NCI-H446 treated with DMSO at 0.1 percent for 48 hours (cell line): ENCODE results near the gene IL1RAPL2.
A peak's percentile ranks its signal among the peaks of the same experiment; 100 is the strongest.
"Not testable (repeated sequence)": the region's sequence is repeated elsewhere in the genome, so short reads cannot be mapped to it uniquely, and the experiment has no call there.

Source experiments
- DNase-seq: peaks from one replicate; lab custom pipeline; 2025; lab: John Stamatoyannopoulos, UW

Gene IL1RAPL2

GRCh38 chrX:104854188-104854587 lies 288.2 kb downstream of the IL1RAPL2 start:
- no peak for DNase-seq

GRCh38 chrX:104854790-104855340 lies 288.9 kb downstream of the IL1RAPL2 start:
- DNase-seq, result no peak

GRCh38 chrX:104863466-104863865 lies 297.5 kb downstream of the IL1RAPL2 start:
- no peak for DNase-seq

- no peak for DNase-seq
Observed at GRCh38 chrX:104864296-104864695, 298.3 kb downstream of the IL1RAPL2 start.

DNA sequence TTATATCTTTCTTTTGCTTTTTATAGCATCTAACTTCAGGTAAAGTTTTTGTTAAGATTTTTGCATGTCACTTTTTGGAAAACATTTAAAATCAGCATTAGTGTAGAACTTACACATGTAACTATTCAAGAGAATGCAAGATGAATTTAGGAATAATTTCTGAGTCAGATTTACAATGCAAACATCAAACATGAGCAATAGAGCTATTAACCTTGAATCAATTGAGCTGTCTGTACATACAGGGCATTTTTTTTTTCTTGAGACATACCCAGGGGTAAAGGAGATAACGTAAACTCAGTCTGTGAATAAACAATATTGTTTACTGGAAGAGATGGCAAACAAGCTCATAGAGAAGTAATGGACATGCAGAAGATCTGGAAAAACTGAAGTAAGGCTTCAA lies 311.5 kb downstream of the IL1RAPL2 start:
- DNase-seq, result no peak

DNA sequence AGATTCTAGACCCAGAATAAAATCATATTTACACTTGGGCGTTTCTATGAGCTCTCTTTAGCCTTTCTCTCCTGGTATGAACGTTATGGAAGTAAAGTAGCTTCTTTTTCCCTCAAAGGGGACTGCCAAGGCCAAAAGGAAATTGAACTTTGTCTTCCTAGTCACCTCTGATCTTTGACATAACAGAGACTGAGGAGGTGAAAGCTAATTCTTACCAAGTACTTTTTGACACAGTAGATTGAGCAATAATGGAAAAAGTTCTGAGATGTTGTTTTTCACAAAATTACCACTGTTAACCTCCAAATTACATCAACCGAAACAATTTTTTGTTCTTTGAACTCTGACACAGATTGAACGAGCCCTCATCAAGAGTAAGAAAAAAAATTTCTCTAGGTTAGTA lies 336.1 kb downstream of the IL1RAPL2 start:
- no peak for DNase-seq

DNA sequence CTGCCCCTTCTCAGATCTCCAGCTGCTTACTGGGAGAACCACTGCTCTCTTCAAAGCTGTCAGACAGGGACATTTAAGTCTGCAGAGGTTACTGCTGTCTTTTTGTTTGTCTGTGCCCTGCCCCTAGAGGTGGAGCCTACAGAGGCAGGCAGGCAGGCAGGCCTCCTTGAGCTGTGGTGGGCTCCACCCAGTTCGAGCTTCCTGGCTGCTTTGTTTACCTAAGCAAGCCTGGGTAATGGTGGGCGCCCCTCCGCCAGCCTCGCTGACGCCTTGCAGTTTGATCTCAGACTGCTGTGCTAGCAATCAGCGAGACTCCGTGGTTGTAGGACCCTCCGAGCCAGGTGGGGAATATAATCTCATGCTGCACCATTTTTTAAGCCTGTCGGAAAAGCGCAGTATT lies 343.7 kb downstream of the IL1RAPL2 start:
- DNase-seq, result not testable (repeated sequence)

DNA sequence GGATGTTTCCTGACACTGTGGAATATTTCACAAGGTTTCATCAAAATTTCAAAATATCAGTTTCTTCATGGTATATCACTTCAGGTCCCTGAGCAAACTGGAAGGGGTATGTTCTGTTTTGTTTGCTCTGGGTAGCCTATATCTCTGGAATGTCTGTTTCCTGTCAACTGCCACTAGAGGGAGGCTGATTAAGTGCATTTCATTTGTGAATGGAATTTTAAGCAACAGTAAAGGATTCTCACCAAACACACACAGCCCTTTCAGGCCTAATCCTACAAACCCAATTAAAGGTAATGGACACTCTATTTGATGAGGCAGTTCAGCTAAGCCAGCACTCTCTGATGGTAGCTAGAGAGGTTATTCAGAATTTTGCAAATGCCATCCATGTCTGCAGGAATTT lies 347.3 kb downstream of the IL1RAPL2 start:
- peak; percentile 2 for DNase-seq

DNA sequence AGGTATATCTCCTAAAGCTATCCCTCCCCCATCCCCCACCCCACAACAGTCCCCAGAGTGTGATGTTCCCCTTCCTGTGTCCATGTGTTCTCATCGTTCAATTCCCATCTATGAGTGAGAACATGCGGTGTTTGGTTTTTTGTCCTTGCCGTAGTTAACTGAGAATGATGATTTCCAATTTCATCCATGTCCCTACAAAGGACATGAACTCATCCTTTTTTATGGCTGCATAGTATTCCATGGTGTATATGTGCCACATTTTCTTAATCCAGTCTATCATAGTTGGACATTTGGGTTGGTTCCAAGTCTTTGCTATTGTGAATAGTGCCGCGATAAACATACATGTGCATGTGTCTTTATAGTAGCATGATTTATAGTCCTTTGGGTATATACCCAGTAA lies 348.7 kb downstream of the IL1RAPL2 start:
- not testable (repeated sequence) for DNase-seq

GRCh38 chrX:104918122-104918521 lies 352.1 kb downstream of the IL1RAPL2 start:
- DNase-seq, result no peak

DNA sequence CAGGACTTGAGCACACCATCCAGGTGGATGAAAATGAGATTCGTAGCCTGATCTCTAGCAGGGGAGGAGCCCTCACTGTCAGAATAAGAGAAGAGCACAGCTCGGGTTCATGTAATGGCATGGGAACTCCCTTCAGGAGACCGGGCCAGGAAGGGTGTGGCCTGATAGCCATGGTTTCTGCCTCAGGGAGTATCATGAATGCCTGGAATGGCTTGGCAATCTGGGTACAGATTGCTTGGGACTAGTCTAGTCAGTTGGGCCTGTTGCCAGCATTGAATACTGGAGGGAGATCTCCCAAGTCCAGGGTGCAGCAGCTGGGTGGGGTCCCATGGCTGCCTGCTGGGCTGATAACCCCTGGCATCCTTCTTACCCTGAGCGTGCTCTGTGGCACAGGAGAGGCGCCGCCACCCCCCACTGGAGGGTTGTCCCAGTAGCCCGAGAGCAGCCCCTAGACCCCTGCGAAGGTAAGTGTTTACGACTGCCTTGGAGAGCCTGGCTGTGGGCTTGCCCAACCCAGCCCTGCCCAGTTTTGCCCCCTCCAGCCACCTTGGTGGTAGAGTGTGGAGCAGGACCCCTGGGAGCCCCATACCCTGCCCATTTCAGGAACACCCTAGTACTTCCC lies 355.7 kb downstream of the IL1RAPL2 start:
- peak; percentile 31 for DNase-seq

DNA sequence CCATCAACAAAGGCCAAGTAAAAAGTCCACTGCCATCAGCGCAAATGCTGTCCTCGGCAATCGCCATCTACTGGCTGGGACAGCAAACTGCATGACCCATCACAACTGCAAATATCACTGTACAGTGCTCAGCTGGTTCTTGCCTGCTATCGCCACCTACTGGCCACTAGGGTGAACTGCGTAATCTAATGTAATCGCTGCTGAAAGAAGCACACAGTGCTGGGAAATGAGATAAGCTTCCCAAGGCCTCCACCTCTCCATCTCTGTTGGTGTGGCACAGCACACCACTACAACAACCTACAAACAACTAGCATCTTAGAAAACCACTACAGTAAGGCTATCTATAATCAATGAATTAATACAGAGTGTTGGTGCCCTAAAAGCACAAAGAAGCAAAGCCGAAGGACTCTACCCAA lies 356.2 kb downstream of the IL1RAPL2 start:
- peak; percentile 37 for DNase-seq

DNA sequence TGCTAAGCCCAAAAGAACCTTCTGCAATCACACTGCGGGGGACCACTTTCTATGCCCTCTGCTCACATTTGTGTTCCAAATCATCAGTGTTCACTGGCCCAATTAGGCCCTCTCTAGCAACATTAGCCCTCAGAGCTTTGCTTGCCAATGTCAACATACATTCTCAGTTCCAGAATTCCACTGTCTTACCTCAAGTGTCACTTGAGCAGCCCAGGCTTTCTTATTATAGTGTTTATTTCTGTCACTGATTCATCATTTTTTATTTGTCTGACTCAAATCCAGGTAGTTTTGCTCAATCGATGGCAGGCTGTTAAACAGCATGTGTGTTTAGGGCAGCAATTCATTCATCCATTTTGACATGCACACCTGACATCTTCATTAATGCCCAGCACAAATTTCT lies 363.3 kb downstream of the IL1RAPL2 start:
- DNase-seq, result no peak

GRCh38 chrX:104935581-104935980 lies 369.6 kb downstream of the IL1RAPL2 start:
- DNase-seq, result no peak

- no peak for DNase-seq
Observed at GRCh38 chrX:104953251-104953650, 387.3 kb downstream of the IL1RAPL2 start.

GRCh38 chrX:104961926-104962325 lies 395.9 kb downstream of the IL1RAPL2 start:
- no peak for DNase-seq

DNA sequence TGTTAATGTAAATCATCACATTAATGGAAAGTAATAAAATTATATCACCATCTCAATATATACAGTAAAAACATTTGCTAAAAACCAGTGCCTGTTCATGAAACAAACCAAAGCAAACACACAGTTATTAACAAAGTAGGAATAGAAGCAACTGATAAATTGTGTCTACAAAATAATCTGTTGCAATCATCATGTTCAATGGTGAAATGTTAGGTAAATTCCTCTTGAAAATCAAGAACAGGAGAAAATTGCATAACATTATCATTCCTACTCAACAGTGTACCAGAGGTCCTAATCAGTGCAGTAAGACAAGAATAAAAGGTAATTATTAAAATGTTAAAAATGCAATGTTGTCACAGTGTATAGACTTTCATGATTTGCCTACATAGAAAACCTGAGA lies 402.2 kb downstream of the IL1RAPL2 start:
- DNase-seq, result no peak

DNA sequence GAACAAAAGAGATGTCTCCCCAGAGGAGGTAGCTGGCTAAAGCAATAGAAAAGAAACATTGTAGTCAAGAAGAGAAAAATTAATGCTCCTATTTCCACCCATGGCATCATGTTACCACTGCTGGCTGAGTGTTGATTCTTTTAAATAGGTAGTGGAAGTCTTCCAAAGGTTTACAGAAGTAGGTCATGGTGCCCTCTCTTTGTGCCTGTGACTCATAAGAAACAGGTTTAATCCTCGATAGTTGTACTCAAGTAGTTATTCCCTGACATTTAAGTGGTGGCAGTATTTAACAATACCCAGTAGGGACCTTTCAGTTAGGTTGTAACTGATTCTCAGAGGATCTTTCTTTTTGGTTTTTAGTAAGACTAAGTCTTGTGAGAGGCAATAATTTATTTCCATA lies 406.7 kb downstream of the IL1RAPL2 start:
- no peak for DNase-seq

- no peak for DNase-seq
Observed at GRCh38 chrX:104987063-104987462, 421.1 kb downstream of the IL1RAPL2 start.

- no peak for DNase-seq
Observed at GRCh38 chrX:104988038-104988437, 422.0 kb downstream of the IL1RAPL2 start.

DNA sequence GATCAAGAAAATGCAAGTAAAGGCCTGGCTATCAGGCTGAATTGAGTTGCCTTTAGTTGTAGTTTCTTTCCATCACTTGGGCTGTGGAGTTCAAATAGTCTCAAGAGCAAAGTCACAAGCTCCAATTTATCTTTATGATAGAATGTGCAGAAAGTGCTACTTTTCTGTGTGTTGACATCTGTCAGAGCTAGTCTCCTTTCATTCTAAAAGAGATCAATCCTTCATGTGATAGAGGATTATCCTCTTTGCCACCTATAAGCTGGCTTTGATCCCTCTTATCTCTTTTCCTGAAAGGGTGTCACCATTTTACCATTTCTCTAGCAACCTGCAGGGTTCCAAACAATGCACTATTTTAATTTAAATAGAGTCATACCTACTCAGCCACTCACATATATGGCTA lies 429.5 kb downstream of the IL1RAPL2 start:
- no peak for DNase-seq

GRCh38 chrX:105006103-105006502 lies 440.1 kb downstream of the IL1RAPL2 start:
- DNase-seq, result no peak

DNA sequence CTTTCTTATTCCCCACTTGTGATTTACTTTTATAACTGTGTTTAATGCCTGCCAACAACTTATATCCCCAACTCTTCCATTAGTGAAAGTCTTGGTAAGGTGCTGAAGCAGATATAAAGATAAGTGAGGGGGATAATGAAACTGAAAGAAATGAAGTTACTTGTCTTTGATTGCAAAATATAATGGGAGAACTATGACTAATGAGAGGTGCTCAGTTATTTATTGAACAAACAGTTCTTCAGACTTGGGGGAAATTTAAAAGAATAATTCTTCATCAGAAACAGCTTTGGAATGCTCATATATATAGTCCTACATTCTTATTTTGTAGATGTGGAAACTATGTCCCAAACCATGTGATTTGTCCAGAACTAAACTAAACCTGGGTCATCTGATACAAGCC lies 441.0 kb downstream of the IL1RAPL2 start:
- no peak for DNase-seq

DNA sequence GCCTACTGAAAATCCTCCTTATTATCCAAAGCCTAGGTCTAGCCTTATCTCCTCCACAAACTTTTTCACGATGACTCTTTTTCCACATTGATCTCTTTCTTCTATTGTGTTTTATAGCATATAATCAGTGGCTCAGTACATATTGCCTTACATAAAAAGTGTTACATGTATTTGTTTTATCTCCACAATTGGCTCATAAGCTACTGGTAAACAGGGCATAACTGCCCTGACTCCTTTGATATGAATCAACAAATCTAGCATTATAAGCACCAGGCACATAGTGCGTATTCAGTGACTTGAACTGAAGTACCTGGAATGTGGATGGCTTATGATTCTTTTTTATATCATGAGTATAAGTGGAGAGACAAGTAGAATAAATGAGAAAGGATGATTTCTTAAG lies 447.7 kb downstream of the IL1RAPL2 start:
- no peak for DNase-seq
